ENCODE results near the gene CCDC7.

Gene CCDC7

DNA sequence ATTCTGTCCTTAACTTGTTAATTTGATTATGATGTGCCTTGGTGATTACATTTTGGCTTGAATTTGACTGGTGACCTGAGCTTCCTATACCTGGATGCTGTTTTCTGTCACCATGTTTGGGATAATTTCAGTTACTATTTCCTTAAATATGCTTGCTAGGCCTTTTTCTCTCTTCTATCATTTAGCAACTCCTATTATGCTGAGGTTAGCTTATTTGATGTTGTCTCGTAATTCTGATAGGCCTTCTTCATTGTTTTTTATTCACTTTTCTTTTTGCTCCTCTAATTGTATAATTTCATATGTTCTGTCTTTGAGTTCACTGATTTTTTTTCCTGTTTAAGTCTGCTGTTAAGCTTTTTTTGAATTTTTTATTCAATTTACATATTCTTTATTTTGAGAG is 327.2 kb downstream of the CCDC7 start:
- DNase-seq (ENCODE audit: low read depth in 1 of 2, low spot score in 1 of 2) = no peak
- no peak for TF ChIP-seq POLR2AphosphoS5 (IDR thresholded peaks at IDR 0.05; ENCODE audit: low read depth)
- TF ChIP-seq GABPA (IDR thresholded peaks at IDR 0.05; ENCODE audit: low read depth) = no peak
- TF ChIP-seq, protein P1, sequence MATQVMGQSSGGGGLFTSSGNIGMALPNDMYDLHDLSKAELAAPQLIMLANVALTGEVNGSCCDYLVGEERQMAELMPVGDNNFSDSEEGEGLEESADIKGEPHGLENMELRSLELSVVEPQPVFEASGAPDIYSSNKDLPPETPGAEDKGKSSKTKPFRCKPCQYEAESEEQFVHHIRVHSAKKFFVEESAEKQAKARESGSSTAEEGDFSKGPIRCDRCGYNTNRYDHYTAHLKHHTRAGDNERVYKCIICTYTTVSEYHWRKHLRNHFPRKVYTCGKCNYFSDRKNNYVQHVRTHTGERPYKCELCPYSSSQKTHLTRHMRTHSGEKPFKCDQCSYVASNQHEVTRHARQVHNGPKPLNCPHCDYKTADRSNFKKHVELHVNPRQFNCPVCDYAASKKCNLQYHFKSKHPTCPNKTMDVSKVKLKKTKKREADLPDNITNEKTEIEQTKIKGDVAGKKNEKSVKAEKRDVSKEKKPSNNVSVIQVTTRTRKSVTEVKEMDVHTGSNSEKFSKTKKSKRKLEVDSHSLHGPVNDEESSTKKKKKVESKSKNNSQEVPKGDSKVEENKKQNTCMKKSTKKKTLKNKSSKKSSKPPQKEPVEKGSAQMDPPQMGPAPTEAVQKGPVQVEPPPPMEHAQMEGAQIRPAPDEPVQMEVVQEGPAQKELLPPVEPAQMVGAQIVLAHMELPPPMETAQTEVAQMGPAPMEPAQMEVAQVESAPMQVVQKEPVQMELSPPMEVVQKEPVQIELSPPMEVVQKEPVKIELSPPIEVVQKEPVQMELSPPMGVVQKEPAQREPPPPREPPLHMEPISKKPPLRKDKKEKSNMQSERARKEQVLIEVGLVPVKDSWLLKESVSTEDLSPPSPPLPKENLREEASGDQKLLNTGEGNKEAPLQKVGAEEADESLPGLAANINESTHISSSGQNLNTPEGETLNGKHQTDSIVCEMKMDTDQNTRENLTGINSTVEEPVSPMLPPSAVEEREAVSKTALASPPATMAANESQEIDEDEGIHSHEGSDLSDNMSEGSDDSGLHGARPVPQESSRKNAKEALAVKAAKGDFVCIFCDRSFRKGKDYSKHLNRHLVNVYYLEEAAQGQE (IDR thresholded peaks at IDR 0.05; ENCODE audit: insufficient replicate concordance, low read depth) = no peak
- no peak for TF ChIP-seq SPI1 (IDR thresholded peaks at IDR 0.05; ENCODE audit: borderline replicate concordance, low read depth)
- no peak for TF ChIP-seq CTCF (IDR thresholded peaks at IDR 0.05; ENCODE audit: insufficient read depth, low read length)
- H3K27ac ChIP-seq (replicated peaks) = no peak overlapping the region

DNA sequence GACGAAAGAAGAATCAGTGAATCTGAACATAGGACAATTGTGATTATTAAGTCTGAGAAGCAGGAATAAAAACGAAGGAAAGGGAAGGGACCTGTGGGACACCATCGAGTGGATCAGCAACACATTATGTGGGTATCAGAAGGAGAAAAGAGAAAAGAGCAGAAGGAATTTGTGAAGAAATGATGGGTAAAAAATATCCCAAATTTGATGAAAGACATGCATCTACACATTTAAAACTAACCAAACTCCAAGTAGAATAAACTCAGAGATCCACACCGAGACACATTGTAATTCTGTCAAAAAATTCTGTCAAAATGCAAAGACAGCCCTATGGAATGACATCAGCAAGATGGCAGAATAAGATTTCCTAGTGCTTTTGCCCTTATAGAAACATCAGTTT is 341.0 kb downstream of the CCDC7 start:
- Histone ChIP-seq H3K27me3 (ENCODE audit: insufficient read depth, poor library complexity, severe bottlenecking) (no peaks in the 10 kb centered on the region), H3K4me3 (replicated peaks; ENCODE audit: insufficient read depth, low read length) (no peak overlapping the region), H3K27ac (replicated peaks) (no peak overlapping the region)
- DNase-seq (ENCODE audit: low read depth in 1 of 2, low spot score in 1 of 2) = no peak
- TF ChIP-seq CTCF (IDR thresholded peaks at IDR 0.05; ENCODE audit: insufficient read depth, low read length) = no peak
- no peak for TF ChIP-seq GABPA (IDR thresholded peaks at IDR 0.05; ENCODE audit: low read depth)
- no peak for TF ChIP-seq POLR2AphosphoS5 (IDR thresholded peaks at IDR 0.05; ENCODE audit: low read depth)

More for the DNA sequence above, 327.2 kb downstream of the CCDC7 start:
- H3K27me3 ChIP-seq (ENCODE audit: insufficient read depth, poor library complexity, severe bottlenecking) = no peaks in the 10 kb centered on the region
- no peak overlapping the region for H3K4me3 ChIP-seq (replicated peaks; ENCODE audit: insufficient read depth, low read length)

DNA sequence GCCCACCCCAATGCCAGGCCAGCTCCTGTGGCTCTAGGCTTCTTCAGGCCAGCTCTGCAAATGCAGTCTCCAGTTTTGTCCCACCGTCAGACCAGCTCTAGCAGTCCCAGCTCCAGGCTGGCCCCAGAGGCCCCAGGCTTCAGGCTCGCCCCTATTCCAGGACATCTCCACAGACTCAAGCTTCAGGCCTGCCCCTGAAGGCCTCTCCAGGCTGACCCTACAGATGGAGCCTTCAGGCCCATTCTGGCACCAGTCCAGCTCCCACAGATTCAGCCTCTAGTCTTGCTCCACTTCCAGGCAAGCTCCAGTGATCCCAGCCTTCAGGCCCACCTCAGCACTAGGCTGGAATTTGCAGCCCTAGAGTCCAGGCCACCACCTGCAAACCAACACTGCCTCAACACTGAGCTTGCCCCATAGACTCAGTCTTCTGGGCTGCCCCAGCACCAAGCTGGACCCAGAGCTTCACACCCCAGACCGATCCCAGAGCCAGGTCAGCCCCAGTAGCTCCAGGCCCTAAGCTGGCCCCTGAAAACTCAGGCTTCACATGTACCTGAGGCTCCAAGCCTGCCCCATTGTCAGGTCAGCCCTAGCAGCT is 341.8 kb downstream of the CCDC7 start:
- Histone ChIP-seq H3K27me3 (ENCODE audit: insufficient read depth, poor library complexity, severe bottlenecking) (no peaks in the 10 kb centered on the region), H3K4me3 (replicated peaks; ENCODE audit: insufficient read depth, low read length) (no peak overlapping the region), H3K27ac (replicated peaks) (no peak overlapping the region)
- TF ChIP-seq POLR2AphosphoS5 (IDR thresholded peaks at IDR 0.05; ENCODE audit: low read depth) (no peak), CTCF (IDR thresholded peaks at IDR 0.05; ENCODE audit: insufficient read depth, low read length) (no peak), SPI1 (IDR thresholded peaks at IDR 0.05; ENCODE audit: borderline replicate concordance, low read depth) (no peak), GABPA (IDR thresholded peaks at IDR 0.05; ENCODE audit: low read depth) (no peak)
- TF ChIP-seq, protein P1 (IDR thresholded peaks at IDR 0.05; ENCODE audit: insufficient replicate concordance, low read depth) = no peak
- no peak for DNase-seq (ENCODE audit: low read depth in 1 of 2, low spot score in 1 of 2)

DNA sequence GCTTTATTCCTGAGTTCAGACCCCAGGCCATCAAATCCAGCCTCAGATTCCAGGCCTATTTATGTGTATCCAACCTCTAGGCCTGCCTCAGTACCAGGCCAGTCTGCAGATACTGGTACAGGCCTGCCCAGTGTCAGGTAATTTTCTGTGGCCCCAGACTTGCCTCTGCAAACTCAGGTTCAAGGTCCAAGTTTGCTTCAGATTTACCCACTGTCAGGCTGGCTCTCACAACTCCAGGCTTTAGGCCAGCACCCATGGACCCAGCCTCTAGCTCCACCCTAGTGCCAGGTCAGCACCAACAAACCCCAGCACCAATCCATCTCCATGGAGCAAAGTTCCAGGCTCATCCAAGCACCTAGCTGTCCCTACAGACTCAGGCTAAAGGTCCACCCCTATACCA is 342.4 kb downstream of the CCDC7 start:
- no peak for DNase-seq (ENCODE audit: low read depth in 1 of 2, low spot score in 1 of 2)
- H3K27me3 ChIP-seq (ENCODE audit: insufficient read depth, poor library complexity, severe bottlenecking) = no peaks in the 10 kb centered on the region
- H3K27ac ChIP-seq (replicated peaks) = no peak overlapping the region
- TF ChIP-seq POLR2AphosphoS5 (IDR thresholded peaks at IDR 0.05; ENCODE audit: low read depth) = no peak
- no peak for TF ChIP-seq SPI1 (IDR thresholded peaks at IDR 0.05; ENCODE audit: borderline replicate concordance, low read depth)
- no peak for TF ChIP-seq CTCF (IDR thresholded peaks at IDR 0.05; ENCODE audit: insufficient read depth, low read length)
- TF ChIP-seq, protein P1 (IDR thresholded peaks at IDR 0.05; ENCODE audit: insufficient replicate concordance, low read depth) = no peak
- no peak for TF ChIP-seq GABPA (IDR thresholded peaks at IDR 0.05; ENCODE audit: low read depth)
- no peak overlapping the region for H3K4me3 ChIP-seq (replicated peaks; ENCODE audit: insufficient read depth, low read length)
